ENCODE measurements around the gene GRM8.

GRCh38 chr7:126403040-126403439, 849.7 kb downstream of the GRM8 start:
- TF ChIP-seq POLR2AphosphoS5 (IDR thresholded peaks at IDR 0.05) (no peak), EP300 (IDR thresholded peaks at IDR 0.05) (no peak), POLR2A (IDR thresholded peaks at IDR 0.05) (no peak), CTCF (IDR thresholded peaks at IDR 0.05) (no peak)

Data from suprapubic skin (tissue), 4 donors.